ENCODE results near the gene SDSL. TPM values are rescaled to one million over a fixed set of nuclear protein-coding genes. Genes with fewer than 3 reads are reported as not detected.

Gene SDSL
- total RNA-seq, 4 donors from 2014 or later, result 7.5 to 21.5 (median 11.4) TPM

GRCh38 chr12:113479590-113480335 is 57.6 kb downstream of the SDSL start:
- Histone ChIP-seq H3K4me3 (no peak overlapping the region), H3K4me1 (no peaks in the 10 kb centered on the region), H3K27ac (no peak overlapping the region), H3K27me3 (peaks cover 0 to 43% of the 10 kb centered on the region in 2 donors), H3K36me3 (no peaks in the 10 kb centered on the region), H3K9me3 (peaks cover 0 to 7% (median 0%) of the 10 kb centered on the region in 4 donors)
- no peak for DNase-seq
- no peak for TF ChIP-seq POLR2A (IDR thresholded peaks at IDR 0.05)
- TF ChIP-seq CTCF (IDR thresholded peaks at IDR 0.05), result no peak

- Histone ChIP-seq H3K27me3 (peaks cover 0 to 41% of the 10 kb centered on the region in 2 donors), H3K4me3 (no peak overlapping the region), H3K9me3 (peaks cover 0 to 7% (median 0%) of the 10 kb centered on the region in 4 donors), H3K27ac (no peak overlapping the region), H3K36me3 (no peaks in the 10 kb centered on the region), H3K4me1 (no peaks in the 10 kb centered on the region)
- no peak for DNase-seq
- no peak for TF ChIP-seq CTCF (IDR thresholded peaks at IDR 0.05)
- TF ChIP-seq POLR2A (IDR thresholded peaks at IDR 0.05), result no peak
Measured at GRCh38 chr12:113480336-113480971, 58.3 kb downstream of the SDSL start.

- peaks cover 0 to 25% of the 10 kb centered on the region in 2 donors for H3K27me3 ChIP-seq
- H3K9me3 ChIP-seq, result peaks cover 0 to 7% (median 0%) of the 10 kb centered on the region in 4 donors
- no peak for TF ChIP-seq POLR2A (IDR thresholded peaks at IDR 0.05)
- no peak for TF ChIP-seq CTCF (IDR thresholded peaks at IDR 0.05)
- no peak overlapping the region for H3K4me3 ChIP-seq
- H3K36me3 ChIP-seq, result no peaks in the 10 kb centered on the region
- H3K27ac ChIP-seq, result no peak overlapping the region
- no peak for DNase-seq
- no peaks in the 10 kb centered on the region for H3K4me1 ChIP-seq
Measured at GRCh38 chr12:113482334-113482733, 60.2 kb downstream of the SDSL start.

- Histone ChIP-seq H3K4me1 (no peaks in the 10 kb centered on the region), H3K36me3 (no peaks in the 10 kb centered on the region), H3K4me3 (no peak overlapping the region), H3K27me3 (peaks cover 0 to 6% of the 10 kb centered on the region in 2 donors), H3K9me3 (no peaks in the 10 kb centered on the region), H3K27ac (no peak overlapping the region)
- TF ChIP-seq POLR2A (IDR thresholded peaks at IDR 0.05) (no peak), CTCF (IDR thresholded peaks at IDR 0.05) (no peak)
- DNase-seq, result no peak
Measured at GRCh38 chr12:113485330-113485729, 63.1 kb downstream of the SDSL start.

- H3K27me3 ChIP-seq, result no peaks in the 10 kb centered on the region
- H3K36me3 ChIP-seq, result no peaks in the 10 kb centered on the region
- no peak overlapping the region for H3K27ac ChIP-seq
- H3K4me1 ChIP-seq, result no peaks in the 10 kb centered on the region
- H3K9me3 ChIP-seq, result no peaks in the 10 kb centered on the region
- H3K4me3 ChIP-seq, result no peak overlapping the region
- no peak for DNase-seq
- no peak for TF ChIP-seq POLR2A (IDR thresholded peaks at IDR 0.05)
Measured at GRCh38 chr12:113486722-113487121, 64.5 kb downstream of the SDSL start.

Other genes starting within 250 kb of the SDSL start
- gene DDX54, start 236.9 kb upstream of the SDSL start, total RNA-seq, result 100 to 1,000 TPM in 1 of 4 donors, 10 to 100 TPM in 3; 62.0 to 126 (median 66.5) TPM
- gene RITA1, start 236.7 kb upstream of the SDSL start, total RNA-seq, result 10 to 100 TPM in 3 of 4 donors, 1 to 10 TPM in 1; 5.0 to 36.6 (median 33.4) TPM
- 100 to 1,000 TPM in 3 of 4 donors, 10 to 100 TPM in 1; 66.7 to 199 (median 112) TPM for gene TPCN1, start 200.9 kb upstream of the SDSL start, total RNA-seq
- gene SLC8B1, start 87.3 kb upstream of the SDSL start, total RNA-seq, result 100 to 1,000 TPM in 2 of 4 donors, 10 to 100 TPM in 2; 49.5 to 112 (median 101) TPM
- 10 to 100 TPM; 17.0 to 32.4 (median 24.1) TPM for gene PLBD2, start 63.8 kb upstream of the SDSL start, total RNA-seq
- gene SDS, start 18.5 kb upstream of the SDSL start, total RNA-seq, result not detected
- not detected for gene LHX5, start 49.5 kb downstream of the SDSL start, total RNA-seq

All from Peyer's patch (tissue), 4 donors.